ENCODE data around the gene COL5A2.

The COL5A2 gene

GRCh38 chr2:189179570-189179950 lies at the start of gene COL5A2:
COL5A2 (minus strand) TSS chr2:189179761; CDS start chr2:189179604, 157 bp downstream.
- no peak for DNase-seq

DNA sequence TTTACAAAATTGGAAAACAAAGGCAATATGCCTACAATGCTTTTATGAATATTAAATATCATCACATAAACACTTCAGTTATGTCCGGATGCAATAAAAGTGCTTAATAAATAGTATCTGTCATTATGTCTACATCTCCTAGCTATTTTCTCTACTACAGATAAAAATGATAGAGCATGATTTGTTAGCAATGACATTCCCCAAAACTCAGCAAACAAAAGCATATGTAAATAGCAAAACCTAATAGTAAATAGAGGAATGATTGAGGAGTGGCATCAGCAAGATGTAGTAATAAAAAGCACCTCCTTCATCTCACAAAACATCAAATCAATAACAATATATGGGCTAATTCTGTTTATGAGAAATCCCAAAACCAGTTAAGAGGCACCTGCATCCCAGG lies 46.5 kb upstream of the COL5A2 start:
- DNase-seq, result no peak

GRCh38 chr2:189225032-189225431 lies 45.5 kb upstream of the COL5A2 start:
- DNase-seq, result no peak

DNA sequence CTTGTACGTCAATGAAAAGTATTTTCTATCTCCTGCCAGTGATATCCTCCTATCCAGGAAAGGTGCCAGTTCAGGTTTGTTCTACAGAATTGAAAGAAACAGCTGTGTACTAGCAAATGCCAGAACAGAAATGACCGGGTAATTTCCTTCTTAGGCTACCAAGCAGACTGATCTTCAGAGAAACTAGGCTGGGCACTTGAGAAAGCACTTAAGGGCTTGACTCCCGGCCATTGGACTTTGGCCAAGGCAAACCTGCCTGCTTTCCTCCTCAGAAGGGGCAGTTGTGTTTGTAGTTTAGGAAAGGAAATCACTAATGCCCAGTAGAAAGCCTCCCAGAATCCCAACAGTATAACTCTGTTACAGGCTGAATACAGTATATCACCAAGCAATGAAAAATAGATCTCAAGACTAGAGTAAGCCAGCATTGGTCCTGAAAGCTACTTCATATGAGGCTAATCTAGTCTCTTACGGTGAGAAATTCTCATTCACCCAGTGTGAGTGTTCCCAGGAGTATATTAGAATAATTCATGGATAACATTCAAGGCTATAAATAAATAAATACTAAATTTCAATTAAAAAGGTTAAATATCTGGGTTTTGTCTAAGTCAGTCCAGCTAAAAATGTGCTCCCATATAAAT lies 43.0 kb upstream of the COL5A2 start:
- no peak for DNase-seq

- no peak for DNase-seq
These were observed 42.4 kb upstream of the COL5A2 start for GRCh38 chr2:189221811-189222467.

- DNase-seq, result no peak
These were observed 38.7 kb upstream of the COL5A2 start for GRCh38 chr2:189218236-189218635.

DNA sequence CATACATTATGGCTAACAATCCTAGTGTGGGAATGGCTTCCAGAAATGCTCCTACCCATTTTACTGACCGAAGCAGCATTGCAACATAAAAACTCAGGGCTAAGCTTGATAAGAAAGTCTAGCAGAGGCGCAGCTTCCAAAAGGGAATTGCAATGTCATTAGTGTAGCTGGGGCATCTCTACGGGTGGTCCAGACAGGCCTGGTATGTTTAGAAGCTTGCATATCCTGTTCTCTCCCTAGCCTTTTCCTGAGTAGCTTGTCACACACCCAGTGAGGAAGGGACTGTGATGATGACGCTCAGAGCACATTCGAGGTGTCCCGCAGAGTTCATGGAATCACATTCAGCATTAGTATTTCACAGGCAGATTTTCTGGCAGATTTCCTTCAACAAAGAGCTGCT lies 38.0 kb upstream of the COL5A2 start:
- no peak for DNase-seq

DNA sequence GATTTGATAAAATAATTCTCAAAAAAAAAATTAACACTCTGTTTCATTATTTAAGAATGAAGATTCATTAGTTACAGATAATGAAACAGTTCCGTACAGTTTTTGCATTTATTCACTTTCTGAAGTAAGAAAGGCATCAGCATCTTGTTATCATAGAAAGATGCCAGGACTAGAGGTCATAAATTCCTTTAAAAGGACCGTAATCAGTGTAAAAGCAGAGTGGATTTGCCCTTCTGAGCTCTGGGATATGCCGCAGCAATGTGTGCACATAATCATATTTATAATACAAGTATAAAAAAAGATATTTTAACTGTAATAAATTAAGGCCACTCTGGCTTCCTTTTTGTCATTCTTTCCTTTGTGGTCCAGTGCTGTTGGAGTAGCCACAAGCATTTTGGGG lies 37.5 kb upstream of the COL5A2 start:
- DNase-seq, result no peak

DNA sequence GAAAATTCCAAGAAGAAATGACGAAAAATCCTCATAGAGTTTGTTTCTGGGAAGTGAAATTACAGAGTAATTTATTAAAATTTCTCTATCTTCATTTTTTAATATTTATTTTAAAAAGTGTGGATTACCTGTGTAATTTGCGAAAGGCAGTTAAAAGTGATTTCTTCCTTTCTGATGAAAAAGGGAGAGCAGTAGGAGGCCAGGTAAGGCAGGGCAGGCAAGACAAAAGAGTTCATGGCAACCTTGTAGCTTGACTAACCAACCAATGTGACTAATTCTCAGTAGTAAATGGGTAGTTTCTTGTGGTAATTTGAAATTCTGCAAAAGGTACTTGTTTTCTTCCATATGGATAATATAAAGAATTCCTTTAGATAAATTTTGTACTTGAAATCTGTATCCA lies 34.9 kb upstream of the COL5A2 start:
- no peak for DNase-seq

- DNase-seq, result no peak
These were observed 33.7 kb upstream of the COL5A2 start for GRCh38 chr2:189213250-189213649.

- peak; percentile 28 for DNase-seq
These were observed 30.9 kb upstream of the COL5A2 start for GRCh38 chr2:189210250-189211087.

DNA sequence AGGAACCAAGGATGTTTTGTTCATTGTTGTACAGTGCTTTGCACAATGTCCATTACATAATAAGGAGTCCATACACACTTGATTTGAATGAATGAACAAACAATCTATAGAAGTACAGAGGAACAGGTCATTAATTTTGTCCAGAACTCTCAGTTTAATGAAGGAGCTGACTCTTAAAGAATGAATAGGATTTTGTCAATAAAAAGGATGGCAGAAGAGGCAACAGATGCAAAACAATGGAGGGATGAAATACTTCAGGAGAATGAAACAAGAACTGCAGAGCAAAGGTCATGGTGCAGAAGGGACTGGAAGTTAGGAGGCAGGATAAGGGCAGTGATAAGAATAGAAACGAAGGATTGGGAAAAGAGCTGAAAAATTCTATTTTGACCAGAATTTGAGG lies 28.7 kb upstream of the COL5A2 start:
- DNase-seq, result no peak

DNA sequence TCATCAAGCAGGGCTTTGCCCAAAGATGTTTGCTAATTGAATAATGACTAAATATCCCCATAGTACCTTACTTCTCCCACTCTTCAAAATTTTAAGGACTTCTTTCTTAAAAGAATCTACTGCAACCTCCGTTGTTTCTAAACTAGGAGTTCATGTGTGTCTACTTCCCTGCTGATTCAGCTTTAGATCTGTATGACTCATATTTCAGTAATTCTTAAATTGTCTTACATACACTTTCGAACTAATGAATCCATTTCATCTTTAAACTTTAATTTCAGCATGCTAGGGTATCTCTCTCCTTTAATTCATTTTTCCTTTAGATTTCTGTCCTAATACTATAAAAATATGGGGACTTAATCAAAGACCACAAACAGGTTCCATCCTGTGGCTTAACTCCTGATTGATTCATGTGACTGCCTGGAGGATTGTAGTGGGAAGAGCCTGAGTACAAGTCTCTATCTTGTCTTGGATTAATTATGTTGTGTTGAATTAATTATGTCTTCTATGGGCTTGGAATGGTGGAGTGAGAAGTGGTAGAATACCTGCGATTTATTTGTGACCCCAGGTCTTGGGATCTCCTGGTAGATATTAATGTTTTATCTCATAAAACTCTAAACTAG lies 24.9 kb upstream of the COL5A2 start:
- no peak for DNase-seq

DNA sequence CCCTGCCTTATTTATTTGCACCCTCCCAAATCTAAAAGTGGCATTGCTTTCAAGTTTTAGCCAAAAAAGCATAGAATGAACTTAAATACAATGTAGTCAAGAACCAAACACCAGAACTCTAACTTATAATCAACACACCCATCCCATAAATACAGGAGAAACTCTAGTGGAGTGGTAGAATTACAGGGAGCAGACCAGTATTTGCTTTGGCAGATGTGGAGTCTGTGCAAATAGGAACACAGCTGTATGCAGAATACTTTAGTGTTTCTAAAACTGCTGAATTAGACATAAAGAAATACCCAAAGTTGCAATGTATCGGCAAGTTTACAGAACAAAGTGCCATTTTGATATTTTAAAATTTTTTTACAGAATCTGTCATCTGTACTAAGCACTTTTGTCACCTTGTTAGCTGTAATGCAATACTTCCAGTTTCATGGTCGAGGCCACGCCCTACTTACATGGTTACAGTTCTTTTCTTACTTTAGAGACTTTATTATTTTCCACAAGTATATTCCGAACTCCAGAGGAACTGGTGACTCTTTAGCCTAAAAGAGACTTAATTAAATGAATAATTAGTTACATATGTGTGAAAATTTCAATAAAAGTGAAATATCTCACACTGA lies 23.7 kb upstream of the COL5A2 start:
- no peak for DNase-seq

DNA sequence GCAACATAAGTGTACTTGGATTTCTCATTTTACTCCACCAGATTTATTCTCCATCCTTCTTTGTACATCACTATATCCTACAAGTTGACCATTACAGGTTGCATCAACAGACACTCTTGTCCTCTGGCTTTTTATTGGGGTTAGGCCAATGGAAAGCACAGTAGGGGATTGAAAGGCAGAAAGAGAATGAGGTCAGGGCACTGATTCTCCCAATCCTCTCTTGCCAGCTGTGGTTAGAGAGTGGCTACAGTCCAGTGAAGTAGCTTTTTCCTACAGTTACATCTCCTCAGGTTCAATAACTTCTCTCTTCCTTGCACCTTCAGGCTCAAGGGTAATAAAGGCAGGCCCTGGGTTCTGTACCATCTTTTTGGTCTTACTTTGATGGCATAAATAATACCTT lies 20.2 kb upstream of the COL5A2 start:
- no peak for DNase-seq

- no peak for DNase-seq
These were observed 13.2 kb upstream of the COL5A2 start for GRCh38 chr2:189192766-189193165.

GRCh38 chr2:189191766-189192165 lies 12.2 kb upstream of the COL5A2 start:
- DNase-seq, result no peak

DNA sequence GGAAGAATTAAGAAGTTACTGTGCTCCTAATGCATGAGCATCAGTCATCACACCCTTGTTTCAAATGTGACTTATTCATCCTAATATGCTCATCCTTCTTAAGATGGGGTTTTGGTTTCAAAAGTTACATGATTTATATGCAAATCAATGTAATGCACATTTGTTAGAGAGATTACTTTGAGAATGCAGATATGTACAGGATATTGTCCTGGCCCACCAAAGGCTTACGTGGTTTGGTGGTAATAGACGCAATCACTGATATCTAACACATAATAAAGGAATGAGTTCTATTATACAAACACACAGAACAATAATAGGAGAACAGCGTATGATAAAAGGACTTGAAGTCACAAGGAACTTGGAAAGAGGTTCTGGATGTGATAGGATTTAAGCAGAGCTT lies 11.1 kb upstream of the COL5A2 start:
- DNase-seq, result no peak

- no peak for DNase-seq
These were observed 8.7 kb upstream of the COL5A2 start for GRCh38 chr2:189188115-189188805.

- DNase-seq, result no peak
These were observed 3.6 kb upstream of the COL5A2 start for GRCh38 chr2:189183170-189183569.

- DNase-seq, result no peak
These were observed 2.1 kb upstream of the COL5A2 start for GRCh38 chr2:189181706-189182105.
